Epithelial cell of esophagus (primary cell): ENCODE measurements around the gene CASQ2.

Experiments
- DNase-seq: peaks from one replicate; pipeline ENCODE4 v3.0.0; 2010; ENCODE audit warnings: low read depth
- H3K4me3 ChIP-seq: 2 replicates; pipeline ENCODE4 v1.5.1; 2011; ENCODE audit warnings: mild to moderate bottlenecking, low read length, control low read depth
- CTCF ChIP-seq: IDR thresholded peaks from 2 replicates; pipeline ENCODE4 v1.5.1; 2011; ENCODE audit warnings: low read depth, mild to moderate bottlenecking, low read length, control low read depth, inconsistent platforms; ENCODE audit not compliant: insufficient read depth; ENCODE audit errors: missing control alignments

Gene CASQ2

GRCh38 chr1:115714572-115715141 is 53.9 kb downstream of the CASQ2 start:
- no peak overlapping the region for H3K4me3 ChIP-seq
- DNase-seq = peak; percentile 98
- TF ChIP-seq CTCF = no peak

- TF ChIP-seq CTCF = no peak
- no peak overlapping the region for H3K4me3 ChIP-seq
- DNase-seq = peak; percentile 71
Observed at GRCh38 chr1:115713906-115714305, 54.6 kb downstream of the CASQ2 start.

DNA sequence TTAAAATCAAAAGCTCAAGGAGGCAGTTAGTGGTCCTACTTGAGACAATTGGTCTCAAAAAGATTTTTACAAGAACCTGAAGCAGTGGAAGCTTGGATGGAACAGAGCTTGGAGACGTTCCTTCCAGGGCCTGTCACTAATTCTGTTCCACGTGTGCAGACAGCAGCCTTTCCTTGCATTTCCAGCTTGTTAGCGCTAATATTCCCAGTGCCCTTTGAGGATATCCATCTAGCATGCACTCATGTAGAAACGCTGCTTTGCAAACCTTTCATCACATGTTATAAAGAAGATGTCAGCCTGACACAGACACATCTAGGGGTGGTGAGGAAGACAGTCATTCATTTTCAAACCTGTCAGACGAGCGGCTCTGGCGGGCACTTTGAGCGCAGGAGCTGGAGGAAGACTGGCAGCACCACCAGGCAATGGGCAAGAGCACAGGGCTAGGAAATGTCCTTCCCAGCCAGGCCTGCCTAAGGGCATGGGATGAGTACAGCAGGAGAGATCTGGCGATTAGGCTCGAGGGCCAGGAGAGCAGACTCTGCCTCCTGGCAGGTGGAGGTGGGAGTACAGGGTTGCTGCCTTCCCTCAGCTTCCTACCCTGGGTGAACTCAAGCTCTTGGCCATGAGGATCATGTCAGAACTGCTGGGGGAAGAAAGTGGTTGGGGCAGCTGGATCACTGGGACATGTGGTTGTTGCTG is 55.5 kb downstream of the CASQ2 start:
- H3K4me3 ChIP-seq = no peak overlapping the region
- peak; percentile 19 for DNase-seq
- no peak for TF ChIP-seq CTCF

DNA sequence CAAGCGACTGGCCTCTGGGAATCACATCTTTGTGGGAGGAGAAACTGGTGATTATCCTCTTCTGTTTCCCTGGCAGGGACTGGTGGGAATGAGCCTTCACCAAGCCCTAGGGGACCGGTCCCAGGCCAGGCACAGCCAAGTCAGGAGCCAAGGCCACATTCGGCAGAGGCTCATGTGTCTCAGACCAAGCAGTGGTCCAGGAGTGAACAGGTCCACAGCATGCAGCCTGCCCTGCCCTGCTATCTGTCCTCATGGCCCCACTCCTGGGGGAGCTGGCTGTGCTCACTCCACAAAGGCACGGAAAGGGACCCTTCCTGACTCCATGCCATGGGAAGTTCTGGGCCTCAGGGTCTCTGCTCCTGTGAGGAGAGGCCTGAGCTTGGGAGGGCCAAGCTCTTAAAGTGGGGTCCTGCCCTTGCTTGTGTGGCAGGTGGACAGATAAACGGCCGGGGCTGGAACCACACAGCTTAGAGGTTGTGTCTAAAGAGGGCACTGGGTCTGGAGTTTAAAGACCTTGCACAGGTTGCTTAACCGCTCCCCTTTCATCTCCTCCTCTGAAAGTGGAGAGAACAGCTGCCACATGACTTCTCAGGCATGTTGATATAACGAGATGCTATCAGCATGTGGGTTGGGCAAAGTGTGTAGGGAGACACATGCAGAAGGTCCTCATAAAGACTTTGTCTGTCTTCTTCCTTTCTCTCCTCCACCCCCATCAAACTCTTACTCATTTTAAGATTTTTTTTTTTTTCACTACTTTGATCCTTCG is 57.5 kb downstream of the CASQ2 start:
- no peak for DNase-seq
- no peak overlapping the region for H3K4me3 ChIP-seq
- TF ChIP-seq CTCF = no peak

DNA sequence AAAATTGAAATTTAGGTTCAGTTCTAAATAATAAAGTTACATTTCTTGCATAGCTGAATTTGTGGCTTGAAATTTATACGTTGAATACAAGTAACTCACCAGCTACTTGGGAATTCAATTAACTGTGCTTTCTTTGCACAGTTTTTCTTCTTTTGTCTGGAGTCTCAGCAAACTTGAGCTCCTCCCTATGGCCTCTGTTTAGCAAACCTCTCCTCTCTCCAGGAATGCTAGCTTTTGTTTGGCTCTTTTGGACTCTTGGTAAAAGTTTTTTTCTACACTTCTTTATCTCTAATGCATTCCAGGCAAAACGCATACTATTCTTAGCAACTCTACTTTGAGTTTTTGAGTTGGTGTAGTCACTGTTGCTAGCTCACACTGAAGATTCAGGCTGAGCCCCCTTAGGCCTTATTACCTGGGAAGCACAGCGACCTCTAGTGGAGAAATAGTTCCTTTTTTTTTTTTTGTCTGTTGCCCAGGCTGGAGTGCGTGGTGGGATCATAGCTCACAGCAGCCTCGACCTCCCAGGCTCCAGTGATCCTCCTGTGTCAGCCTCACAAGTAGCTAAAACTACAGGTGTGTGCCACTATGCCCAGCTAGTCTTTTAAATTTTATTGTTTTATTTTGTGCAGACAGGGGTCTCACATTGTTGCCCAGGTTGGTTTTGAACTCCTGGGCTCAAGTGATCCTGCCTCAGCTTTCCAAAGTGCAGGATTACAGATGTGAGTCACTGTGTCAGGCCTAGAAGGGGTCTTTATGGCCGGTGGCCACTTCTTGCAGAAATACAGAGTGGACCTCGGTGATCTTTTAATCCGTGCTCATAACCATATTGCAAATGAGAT is 61.7 kb downstream of the CASQ2 start:
- TF ChIP-seq CTCF = peak; percentile 76
- H3K4me3 ChIP-seq = no peak overlapping the region
- peak; percentile 60 for DNase-seq

GRCh38 chr1:115705963-115706362 is 62.6 kb downstream of the CASQ2 start:
- no peak for TF ChIP-seq CTCF
- H3K4me3 ChIP-seq = no peak overlapping the region

More at GRCh38 chr1:115705963-115706362, 62.6 kb downstream of the CASQ2 start:
- no peak for DNase-seq
